ENCODE measurements around the gene GGN. TPM values are rescaled to one million over a fixed set of nuclear protein-coding genes. Genes with fewer than 3 reads are reported as not detected.

GGN gene
- total and polyA plus RNA-seq, 9 of the 15 experiments (the other 6 are each of a cell fraction or from before 2014, with no cell fraction given) = 0.15 to 0.33 TPM; not detected in 7

DNA sequence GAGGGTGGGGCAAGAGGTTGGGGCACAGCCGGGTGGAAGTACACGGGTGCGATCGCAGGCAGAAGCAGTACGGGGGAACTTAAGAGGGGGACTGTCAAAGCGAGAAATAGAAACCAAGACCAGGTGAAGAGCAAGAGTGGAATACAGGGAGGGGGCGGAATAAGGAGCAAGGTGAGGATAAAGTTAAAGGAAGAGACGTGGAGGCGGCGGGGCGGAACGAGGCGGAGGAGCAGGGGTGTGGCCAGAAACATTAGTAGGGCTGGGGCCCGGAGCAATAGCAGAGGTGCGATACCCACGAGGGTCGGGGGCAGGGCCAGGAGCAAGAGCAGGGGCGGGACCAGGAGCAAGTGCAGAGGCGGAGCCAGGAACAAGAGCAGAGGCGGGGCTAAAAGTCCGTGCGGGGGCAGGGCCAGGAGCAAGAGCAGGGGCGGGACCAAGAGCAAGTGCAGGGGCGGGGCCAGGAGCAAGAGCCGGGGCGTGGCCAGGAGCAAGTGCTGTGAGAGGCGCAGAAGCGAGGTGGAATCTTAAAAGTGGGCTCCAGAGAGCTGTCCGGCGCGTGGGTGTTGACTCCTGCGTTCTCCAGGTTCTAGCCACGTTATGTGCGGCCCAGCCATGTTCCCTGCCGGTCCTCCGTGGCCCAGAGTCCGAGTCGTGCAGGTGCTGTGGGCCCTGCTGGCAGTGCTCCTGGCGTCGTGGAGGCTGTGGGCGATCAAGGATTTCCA, 51.0 kb downstream of the GGN start (continued):
- TF ChIP-seq, protein P1, sequence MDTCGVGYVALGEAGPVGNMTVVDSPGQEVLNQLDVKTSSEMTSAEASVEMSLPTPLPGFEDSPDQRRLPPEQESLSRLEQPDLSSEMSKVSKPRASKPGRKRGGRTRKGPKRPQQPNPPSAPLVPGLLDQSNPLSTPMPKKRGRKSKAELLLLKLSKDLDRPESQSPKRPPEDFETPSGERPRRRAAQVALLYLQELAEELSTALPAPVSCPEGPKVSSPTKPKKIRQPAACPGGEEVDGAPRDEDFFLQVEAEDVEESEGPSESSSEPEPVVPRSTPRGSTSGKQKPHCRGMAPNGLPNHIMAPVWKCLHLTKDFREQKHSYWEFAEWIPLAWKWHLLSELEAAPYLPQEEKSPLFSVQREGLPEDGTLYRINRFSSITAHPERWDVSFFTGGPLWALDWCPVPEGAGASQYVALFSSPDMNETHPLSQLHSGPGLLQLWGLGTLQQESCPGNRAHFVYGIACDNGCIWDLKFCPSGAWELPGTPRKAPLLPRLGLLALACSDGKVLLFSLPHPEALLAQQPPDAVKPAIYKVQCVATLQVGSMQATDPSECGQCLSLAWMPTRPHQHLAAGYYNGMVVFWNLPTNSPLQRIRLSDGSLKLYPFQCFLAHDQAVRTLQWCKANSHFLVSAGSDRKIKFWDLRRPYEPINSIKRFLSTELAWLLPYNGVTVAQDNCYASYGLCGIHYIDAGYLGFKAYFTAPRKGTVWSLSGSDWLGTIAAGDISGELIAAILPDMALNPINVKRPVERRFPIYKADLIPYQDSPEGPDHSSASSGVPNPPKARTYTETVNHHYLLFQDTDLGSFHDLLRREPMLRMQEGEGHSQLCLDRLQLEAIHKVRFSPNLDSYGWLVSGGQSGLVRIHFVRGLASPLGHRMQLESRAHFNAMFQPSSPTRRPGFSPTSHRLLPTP (IDR thresholded peaks at IDR 0.05; ENCODE audit: borderline replicate concordance, extremely low read depth, insufficient read length) = no peak
- TF ChIP-seq ZNF764 (CRISPR knock-in tag; IDR thresholded peaks at IDR 0.05; ENCODE audit: low read depth) (no peak), ZNF586 (CRISPR knock-in tag; conservative IDR thresholded peaks at IDR 0.05) (no peak), RREB1 (CRISPR knock-in tag; IDR thresholded peaks at IDR 0.05) (no peak), SMARCA5 (IDR thresholded peaks at IDR 0.05) (peak; percentile 67; the same call in 1 of the 2 replicates), EWSR1 (IDR thresholded peaks at IDR 0.05; ENCODE audit: borderline replicate concordance, low read depth, partially characterized antibody) (no peak), KAT7 (CRISPR knock-in tag; IDR thresholded peaks at IDR 0.05; ENCODE audit: borderline replicate concordance) (no peak), XRCC5 (IDR thresholded peaks at IDR 0.05; ENCODE audit: low read depth, low read length) (0 out of 2 replicates have a peak, but pooled peaks have one; percentile 42), GTF2F1 (IDR thresholded peaks at IDR 0.05; ENCODE audit: low read depth, low read length) (no peak), ZNF280B (CRISPR knock-in tag; IDR thresholded peaks at IDR 0.05) (no peak), TAF15 (IDR thresholded peaks at IDR 0.05; ENCODE audit: low read depth, low read length) (no peak), ZKSCAN3 (CRISPR knock-in tag; IDR thresholded peaks at IDR 0.05) (no peak), ZNF212 (CRISPR knock-in tag; IDR thresholded peaks at IDR 0.05) (no peak), NUFIP1 (IDR thresholded peaks at IDR 0.05; ENCODE audit: partially characterized antibody) (no peak)
- TF ChIP-seq, protein P2, sequence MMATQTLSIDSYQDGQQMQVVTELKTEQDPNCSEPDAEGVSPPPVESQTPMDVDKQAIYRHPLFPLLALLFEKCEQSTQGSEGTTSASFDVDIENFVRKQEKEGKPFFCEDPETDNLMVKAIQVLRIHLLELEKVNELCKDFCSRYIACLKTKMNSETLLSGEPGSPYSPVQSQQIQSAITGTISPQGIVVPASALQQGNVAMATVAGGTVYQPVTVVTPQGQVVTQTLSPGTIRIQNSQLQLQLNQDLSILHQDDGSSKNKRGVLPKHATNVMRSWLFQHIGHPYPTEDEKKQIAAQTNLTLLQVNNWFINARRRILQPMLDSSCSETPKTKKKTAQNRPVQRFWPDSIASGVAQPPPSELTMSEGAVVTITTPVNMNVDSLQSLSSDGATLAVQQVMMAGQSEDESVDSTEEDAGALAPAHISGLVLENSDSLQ (IDR thresholded peaks at IDR 0.05) = no peak
- TF ChIP-seq, protein P3, sequence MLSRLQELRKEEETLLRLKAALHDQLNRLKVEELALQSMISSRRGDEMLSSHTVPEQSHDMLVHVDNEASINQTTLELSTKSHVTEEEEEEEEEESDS (CRISPR knock-in tag; IDR thresholded peaks at IDR 0.05) = no peak

Measured in K562 (cell line).